ENCODE data around the gene MRPL2. TPM values are rescaled to one million over a fixed set of nuclear protein-coding genes. Genes with fewer than 3 reads are reported as not detected.

MRPL2 gene
- total RNA-seq, 1 experiment from 2014 or later, result 123 TPM

DNA sequence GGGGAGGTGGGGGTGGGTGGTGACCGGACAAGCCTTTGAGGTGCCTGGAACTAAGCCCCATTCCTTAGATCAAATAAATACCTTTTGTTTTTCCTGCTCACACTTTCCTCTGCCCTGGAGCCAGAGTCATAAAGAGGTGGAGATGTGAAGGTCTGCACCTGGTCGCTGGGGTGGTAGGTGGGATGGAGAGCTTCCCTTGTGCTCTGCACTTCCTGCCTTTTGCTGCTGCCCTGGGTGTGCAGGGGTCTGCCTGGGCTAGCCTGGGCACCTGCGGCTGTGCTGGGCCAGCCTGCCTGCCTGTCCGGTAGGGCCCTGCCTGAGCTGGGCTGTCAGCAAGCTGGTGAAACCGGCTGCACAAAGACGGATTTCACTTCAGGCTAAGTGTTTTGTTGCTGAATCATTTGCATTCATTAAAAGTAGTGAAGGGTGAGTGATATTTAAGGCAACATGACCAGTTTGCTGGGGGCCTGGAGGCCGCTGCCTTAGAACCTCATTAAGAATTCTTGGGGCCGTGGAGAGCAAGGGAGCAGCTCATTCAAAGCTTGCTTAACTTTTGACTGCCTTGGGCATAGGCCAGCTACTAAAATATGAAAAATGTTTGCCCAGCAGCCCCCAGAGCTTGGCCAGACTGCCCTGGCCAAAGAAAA lies 37.3 kb upstream of the MRPL2 start:
- peak; percentile 70 for ATAC-seq
- intact Hi-C loops (cut with micrococcal nuclease), result no loop called here
- TF ChIP-seq YY1 (IDR thresholded peaks at IDR 0.05; ENCODE audit: extremely low read depth, insufficient replicate concordance, low read depth, low read length) (no peak), JUND (IDR thresholded peaks at IDR 0.05) (0 out of 2 replicates have a peak, but pooled peaks have one; percentile 43), ZFX (IDR thresholded peaks at IDR 0.05) (no peak), FOSL1 (IDR thresholded peaks at IDR 0.05; ENCODE audit: low read depth) (peak; percentile 4; the same call in 1 of the 2 replicates)
- TF ChIP-seq, protein P1, sequence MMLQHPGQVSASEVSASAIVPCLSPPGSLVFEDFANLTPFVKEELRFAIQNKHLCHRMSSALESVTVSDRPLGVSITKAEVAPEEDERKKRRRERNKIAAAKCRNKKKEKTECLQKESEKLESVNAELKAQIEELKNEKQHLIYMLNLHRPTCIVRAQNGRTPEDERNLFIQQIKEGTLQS (IDR thresholded peaks at IDR 0.05), result no peak
- DNase-seq (ENCODE audit: low read depth, low spot score), result no peak
- BruUV-seq (replicated peaks), result no TSS peak
- no peaks in the 10 kb centered on the region for H3K9me2 ChIP-seq (ENCODE audit: insufficient read depth)
- H3K36me3 ChIP-seq (ENCODE audit: control insufficient read depth in 1 of 2, insufficient read depth in 2 of 2, low read length in 2 of 2), result no peaks in the 10 kb centered on the region
- peak overlapping the region; percentile 68 for H3K4me2 ChIP-seq (ENCODE audit: low read length)
- CTCF ChIA-PET, result interaction anchor here (1.6 kb wide), 1 partner anchor 47 kb away, joined by 3 read pairs; no protein-coding TSS in a partner anchor
- H3K4me1 ChIP-seq (ENCODE audit: control insufficient read depth in 1 of 2, insufficient read depth in 2 of 2, low read length in 2 of 2), result peaks cover 28 to 64% of the 10 kb centered on the region in 2 experiments
- H3K79me2 ChIP-seq (ENCODE audit: insufficient read depth, low read length), result peaks cover 60% of the 10 kb centered on the region
- POLR2A ChIA-PET, result interaction anchor here (1.0 kb wide), 1 partner anchor 167 kb away, joined by 3 read pairs; no protein-coding TSS in a partner anchor
- H3K27me3 ChIP-seq (ENCODE audit: insufficient read depth, low read length), result no peaks in the 10 kb centered on the region
- H3K27ac ChIP-seq (ENCODE audit: low read depth, low read length), result peak overlapping the region; percentile 89
- H4K20me1 ChIP-seq (ENCODE audit: insufficient read depth), result no peaks in the 10 kb centered on the region; the same call in 1 of the 2 replicates
- no peak overlapping the region for H2AFZ ChIP-seq (ENCODE audit: low read depth, low read length, poor library complexity, severe bottlenecking)
- RAD21 ChIA-PET (ENCODE audit: low non-redundant PET in 1 of 2, low total read pairs in 2 of 2, uncharacterized antibody in 2 of 2, unreplicated experiment in 2 of 2), result interaction anchor here in 1 of 2 experiments (1.0 kb wide), 1 partner anchor 47 kb away, joined by 3 read pairs; no protein-coding TSS in a partner anchor
- peak overlapping the region; percentile 37 for H3K9ac ChIP-seq (ENCODE audit: low read length)
- no peaks in the 10 kb centered on the region for H3K9me3 ChIP-seq (ENCODE audit: control insufficient read depth in 1 of 2, insufficient read depth in 1 of 2, low read depth in 1 of 2, low read length in 2 of 2)
- H3K4me3 ChIP-seq (replicated peaks in 1 of 2; ENCODE audit: low read depth in 1 of 2, low read length in 2 of 2), result peak overlapping the region in 1 of 2 experiments; percentile 17; a peak in 1 of 4 replicates

DNA sequence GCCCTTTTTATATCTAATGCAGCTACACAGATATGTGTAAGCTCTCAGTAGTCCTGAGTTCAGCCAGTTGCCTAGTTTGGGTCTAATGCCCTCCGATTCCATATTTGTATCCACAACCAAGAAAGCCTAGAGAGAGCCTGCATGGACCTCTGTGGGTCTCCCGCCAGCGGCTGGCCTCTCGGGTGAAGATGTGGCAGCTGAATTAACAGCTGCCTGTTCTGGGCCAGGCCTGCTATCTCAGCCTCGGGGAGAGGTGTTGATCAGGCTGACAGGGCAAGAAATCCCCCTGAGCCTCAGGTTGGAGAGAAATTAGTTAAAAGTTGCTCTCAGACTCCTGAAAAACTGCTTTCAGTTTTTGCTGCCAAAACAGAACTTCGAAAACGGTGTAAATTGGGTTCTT lies 36.7 kb upstream of the MRPL2 start:
- peak overlapping the region in 1 of 2 experiments; percentile 17; a peak in 1 of 4 replicates for H3K4me3 ChIP-seq (replicated peaks in 1 of 2; ENCODE audit: low read depth in 1 of 2, low read length in 2 of 2)
- H3K27me3 ChIP-seq (ENCODE audit: insufficient read depth, low read length), result no peaks in the 10 kb centered on the region
- H2AFZ ChIP-seq (ENCODE audit: low read depth, low read length, poor library complexity, severe bottlenecking), result no peak overlapping the region
- H3K9me2 ChIP-seq (ENCODE audit: insufficient read depth), result no peaks in the 10 kb centered on the region
- ChIA-PET POLR2A (interaction anchor here (1.0 kb wide), 1 partner anchor 166 kb away, joined by 3 read pairs; no protein-coding TSS in a partner anchor), CTCF (interaction anchor here (1.6 kb wide), 1 partner anchor 48 kb away, joined by 3 read pairs; no protein-coding TSS in a partner anchor), RAD21 (ENCODE audit: low non-redundant PET in 1 of 2, low total read pairs in 2 of 2, uncharacterized antibody in 2 of 2, unreplicated experiment in 2 of 2) (interaction anchor here in 1 of 2 experiments (1.0 kb wide), 1 partner anchor 48 kb away, joined by 3 read pairs; no protein-coding TSS in a partner anchor)
- no peak for DNase-seq (ENCODE audit: low read depth, low spot score)
- peak overlapping the region; percentile 68 for H3K4me2 ChIP-seq (ENCODE audit: low read length)
- no peaks in the 10 kb centered on the region for H3K9me3 ChIP-seq (ENCODE audit: control insufficient read depth in 1 of 2, insufficient read depth in 1 of 2, low read depth in 1 of 2, low read length in 2 of 2)
- H3K79me2 ChIP-seq (ENCODE audit: insufficient read depth, low read length), result peaks cover 67% of the 10 kb centered on the region
- no TSS peak for BruUV-seq (replicated peaks)
- peak; percentile 31; the same call in 1 of the 2 replicates for ATAC-seq
- H3K9ac ChIP-seq (ENCODE audit: low read length), result peak overlapping the region; percentile 37
- H3K27ac ChIP-seq (ENCODE audit: low read depth, low read length), result peak overlapping the region; percentile 89
- H4K20me1 ChIP-seq (ENCODE audit: insufficient read depth), result no peaks in the 10 kb centered on the region; the same call in 1 of the 2 replicates
- no peaks in the 10 kb centered on the region for H3K36me3 ChIP-seq (ENCODE audit: control insufficient read depth in 1 of 2, insufficient read depth in 2 of 2, low read length in 2 of 2)
- peaks cover 28 to 70% of the 10 kb centered on the region in 2 experiments for H3K4me1 ChIP-seq (ENCODE audit: control insufficient read depth in 1 of 2, insufficient read depth in 2 of 2, low read length in 2 of 2)
- intact Hi-C loops (cut with micrococcal nuclease), result no loop called here
- no peak for TF ChIP-seq TCF7L2 (IDR thresholded peaks at IDR 0.05; ENCODE audit: borderline replicate concordance, extremely low read depth, insufficient read depth, insufficient read length)
- no peak for TF ChIP-seq JUND (IDR thresholded peaks at IDR 0.05)
- TF ChIP-seq SP1 (IDR thresholded peaks at IDR 0.05; ENCODE audit: low read depth), result no peak
- no peak for TF ChIP-seq POLR2A (IDR thresholded peaks at IDR 0.05; ENCODE audit: borderline replicate concordance, extremely low read depth, insufficient read depth, insufficient read length)
- TF ChIP-seq, protein P2, sequence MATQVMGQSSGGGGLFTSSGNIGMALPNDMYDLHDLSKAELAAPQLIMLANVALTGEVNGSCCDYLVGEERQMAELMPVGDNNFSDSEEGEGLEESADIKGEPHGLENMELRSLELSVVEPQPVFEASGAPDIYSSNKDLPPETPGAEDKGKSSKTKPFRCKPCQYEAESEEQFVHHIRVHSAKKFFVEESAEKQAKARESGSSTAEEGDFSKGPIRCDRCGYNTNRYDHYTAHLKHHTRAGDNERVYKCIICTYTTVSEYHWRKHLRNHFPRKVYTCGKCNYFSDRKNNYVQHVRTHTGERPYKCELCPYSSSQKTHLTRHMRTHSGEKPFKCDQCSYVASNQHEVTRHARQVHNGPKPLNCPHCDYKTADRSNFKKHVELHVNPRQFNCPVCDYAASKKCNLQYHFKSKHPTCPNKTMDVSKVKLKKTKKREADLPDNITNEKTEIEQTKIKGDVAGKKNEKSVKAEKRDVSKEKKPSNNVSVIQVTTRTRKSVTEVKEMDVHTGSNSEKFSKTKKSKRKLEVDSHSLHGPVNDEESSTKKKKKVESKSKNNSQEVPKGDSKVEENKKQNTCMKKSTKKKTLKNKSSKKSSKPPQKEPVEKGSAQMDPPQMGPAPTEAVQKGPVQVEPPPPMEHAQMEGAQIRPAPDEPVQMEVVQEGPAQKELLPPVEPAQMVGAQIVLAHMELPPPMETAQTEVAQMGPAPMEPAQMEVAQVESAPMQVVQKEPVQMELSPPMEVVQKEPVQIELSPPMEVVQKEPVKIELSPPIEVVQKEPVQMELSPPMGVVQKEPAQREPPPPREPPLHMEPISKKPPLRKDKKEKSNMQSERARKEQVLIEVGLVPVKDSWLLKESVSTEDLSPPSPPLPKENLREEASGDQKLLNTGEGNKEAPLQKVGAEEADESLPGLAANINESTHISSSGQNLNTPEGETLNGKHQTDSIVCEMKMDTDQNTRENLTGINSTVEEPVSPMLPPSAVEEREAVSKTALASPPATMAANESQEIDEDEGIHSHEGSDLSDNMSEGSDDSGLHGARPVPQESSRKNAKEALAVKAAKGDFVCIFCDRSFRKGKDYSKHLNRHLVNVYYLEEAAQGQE (IDR thresholded peaks at IDR 0.05; ENCODE audit: low read depth), result no peak
- TF ChIP-seq CBX3 (IDR thresholded peaks at IDR 0.05; ENCODE audit: low read depth), result no peak
- TF ChIP-seq, protein P3, sequence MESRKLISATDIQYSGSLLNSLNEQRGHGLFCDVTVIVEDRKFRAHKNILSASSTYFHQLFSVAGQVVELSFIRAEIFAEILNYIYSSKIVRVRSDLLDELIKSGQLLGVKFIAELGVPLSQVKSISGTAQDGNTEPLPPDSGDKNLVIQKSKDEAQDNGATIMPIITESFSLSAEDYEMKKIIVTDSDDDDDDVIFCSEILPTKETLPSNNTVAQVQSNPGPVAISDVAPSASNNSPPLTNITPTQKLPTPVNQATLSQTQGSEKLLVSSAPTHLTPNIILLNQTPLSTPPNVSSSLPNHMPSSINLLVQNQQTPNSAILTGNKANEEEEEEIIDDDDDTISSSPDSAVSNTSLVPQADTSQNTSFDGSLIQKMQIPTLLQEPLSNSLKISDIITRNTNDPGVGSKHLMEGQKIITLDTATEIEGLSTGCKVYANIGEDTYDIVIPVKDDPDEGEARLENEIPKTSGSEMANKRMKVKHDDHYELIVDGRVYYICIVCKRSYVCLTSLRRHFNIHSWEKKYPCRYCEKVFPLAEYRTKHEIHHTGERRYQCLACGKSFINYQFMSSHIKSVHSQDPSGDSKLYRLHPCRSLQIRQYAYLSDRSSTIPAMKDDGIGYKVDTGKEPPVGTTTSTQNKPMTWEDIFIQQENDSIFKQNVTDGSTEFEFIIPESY (IDR thresholded peaks at IDR 0.05; ENCODE audit: extremely low read depth, insufficient replicate concordance, low read length), result no peak
- no peak for TF ChIP-seq SIN3A (IDR thresholded peaks at IDR 0.05; ENCODE audit: low read depth)
- TF ChIP-seq ZNF274 (IDR thresholded peaks at IDR 0.05; ENCODE audit: low read depth, low read length), result no peak

Data from HCT116 (cell line).